ENCODE measurements around the gene MIF4GD.

The MIF4GD gene

DNA sequence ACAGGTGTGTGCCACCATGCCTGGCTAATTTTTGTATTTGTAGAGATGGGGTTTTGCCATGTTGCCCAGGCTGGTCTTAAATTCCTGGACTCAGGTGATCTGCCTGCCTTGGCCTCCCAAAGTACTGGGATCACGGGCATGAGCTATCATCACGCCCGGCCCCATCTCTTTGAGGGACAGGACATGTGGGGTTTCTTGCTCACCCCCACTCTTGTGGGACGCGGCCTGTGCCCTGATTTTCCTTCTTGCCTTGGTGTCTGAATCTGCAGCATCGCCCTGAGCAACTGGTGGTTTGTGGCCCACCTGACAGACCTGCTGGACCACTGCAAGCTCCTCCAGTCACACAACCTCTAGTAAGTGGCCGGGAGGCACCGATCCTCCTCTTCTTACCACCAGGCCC lies 40.0 kb downstream of the MIF4GD start:
- DNase-seq: no peak

- DNase-seq: no peak
Measured at GRCh38 chr17:75228847-75229246, 42.2 kb downstream of the MIF4GD start.

- no peak for DNase-seq
Measured at GRCh38 chr17:75228305-75228704, 42.7 kb downstream of the MIF4GD start.

GRCh38 chr17:75227729-75228128 lies 43.3 kb downstream of the MIF4GD start:
- DNase-seq: no peak

GRCh38 chr17:75225016-75225415 lies 46.0 kb downstream of the MIF4GD start:
- DNase-seq: no peak

GRCh38 chr17:75219815-75220214 lies 51.2 kb downstream of the MIF4GD start:
- DNase-seq: no peak

DNA sequence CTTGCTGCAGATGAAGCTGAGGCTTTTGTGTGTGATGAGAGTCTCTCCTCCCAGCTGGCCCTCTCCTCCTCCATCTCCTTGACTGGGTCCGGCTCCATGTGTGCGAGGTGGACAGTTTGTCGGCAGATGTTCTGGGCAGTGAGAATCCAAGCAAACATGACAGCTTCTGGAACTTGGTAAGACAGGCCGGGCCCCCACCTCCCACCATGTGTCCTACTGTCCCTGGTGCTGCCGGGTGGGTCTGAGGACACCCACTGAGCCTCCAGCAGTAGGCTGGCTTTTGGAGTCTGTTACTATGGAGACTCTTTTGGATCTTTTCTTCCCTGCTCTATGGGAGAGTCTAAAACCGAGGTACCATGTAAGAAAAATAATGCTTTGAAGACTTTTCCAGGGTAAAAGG lies 52.9 kb downstream of the MIF4GD start:
- no peak for DNase-seq
